Upper lobe of left lung (tissue), 6 donors: ENCODE results near the gene ZMAT3. TPM values are rescaled to one million over a fixed set of nuclear protein-coding genes. Genes with fewer than 3 reads are reported as not detected.
"Not testable (repeated sequence)": the region's sequence is repeated elsewhere in the genome, so short reads cannot be mapped to it uniquely, and the experiment has no call there.

ENCODE experiments used
- ATAC-seq, 2 donors: fragments of 200-7000 bp; cut with Tn5 transposase; one replicate each; pipeline ENCODE4 v1.9.1; 2022; ENCODE audit warnings: mild to moderate bottlenecking in 2 of 2, moderate library complexity in 2 of 2; ENCODE audit not compliant: low FRiP score in 2 of 2
- DNase-seq, 2 donors: peaks; one replicate each; pipeline ENCODE4 v3.0.0-alpha.2; 2019 to 2020
- H3K27ac ChIP-seq, 4 donors: fragments of 200-600 bp; sonication (generic); one replicate each; pipeline ENCODE4 v1.5.1; 2016 to 2019
- H3K27me3 ChIP-seq, 4 donors: fragments of 200-600 bp; sonication (generic); one replicate each; pipeline ENCODE4 v1.5.1; 2017 to 2019
- H3K36me3 ChIP-seq, 4 donors: fragments of 200-600 bp; sonication (generic); one replicate each; pipeline ENCODE4 v1.5.1; 2016 to 2019
- H3K4me1 ChIP-seq, 4 donors: fragments of 200-600 bp; sonication (generic); one replicate each; pipeline ENCODE4 v1.5.1; 2018 to 2019
- H3K4me3 ChIP-seq, 4 donors: fragments of 200-600 bp; sonication (generic); one replicate each; pipeline ENCODE4 v1.5.1; 2017 to 2019; ENCODE audit warnings: mild to moderate bottlenecking in 2 of 4, moderate library complexity in 1 of 4
- H3K9me3 ChIP-seq, 4 donors: fragments of 200-600 bp; sonication (generic); one replicate each; pipeline ENCODE4 v1.5.1; 2018 to 2019
- CTCF ChIP-seq, 6 experiments: fragments of 450-650 bp in 4 of 6; fragments of 200-600 bp in 2 of 6; sonication (generic) in 2 of 6; IDR thresholded peaks; one replicate each; pipeline ENCODE4 v1.5.1; 2016 to 2019; ENCODE audit warnings: antibody characterized with exemption in 6 of 6
- EP300 ChIP-seq, 4 donors: sonication (generic); formaldehyde crosslinking; IDR thresholded peaks; one replicate each; pipeline ENCODE4 v1.5.1; 2017; ENCODE audit warnings: antibody characterized with exemption in 4 of 4, control low read depth in 2 of 4
- POLR2A ChIP-seq, 4 donors: fragments of 450-650 bp; IDR thresholded peaks; one replicate each; pipeline ENCODE4 v1.5.1; 2016 to 2017; ENCODE audit warnings: antibody characterized with exemption in 4 of 4, mild to moderate bottlenecking in 2 of 4
- POLR2AphosphoS5 ChIP-seq, 2 donors: sonication (generic); formaldehyde crosslinking; IDR thresholded peaks; one replicate each; pipeline ENCODE4 v1.5.1; 2017; ENCODE audit warnings: antibody characterized with exemption in 2 of 2
- WGBS, 2 donors: methylation state at CpG; one replicate each; pipeline ENCODE4 v1.1.5; 2017 to 2018; 5-methylcytosine and 5-hydroxymethylcytosine counted together
- total RNA-seq, 6 donors: library from RNA; depleted of rRNA in 4 of 6; stranded (reverse); fragments of >200 nt in 4 of 6; gene quantifications; one replicate each; pipeline versions ENCODE4 v1.1.0 to v1.2.1, GENCODE V29; 2016 to 2021
- donor health status: DM: no; HTN: no; CAD: no; lungs with moderate emphysema.
- donor health status: DM: no; HTN: yes; CAD: no; lungs with severe emphysema.

ZMAT3 gene
- total RNA-seq, 6 donors from 2014 or later, result 6.4 to 19.5 (median 13.1) TPM

GRCh38 chr3:179045719-179046402 lies 25.7 kb downstream of the ZMAT3 start:
- Histone ChIP-seq H3K36me3 (no peaks in the 10 kb centered on the region), H3K4me1 (peaks cover 0 to 12% (median 0%) of the 10 kb centered on the region in 4 donors), H3K4me3 (no peak overlapping the region), H3K27ac (no peak overlapping the region), H3K9me3 (no peaks in the 10 kb centered on the region), H3K27me3 (no peaks in the 10 kb centered on the region)
- ATAC-seq, result no peak
- no peak for DNase-seq
- TF ChIP-seq POLR2AphosphoS5 (IDR thresholded peaks at IDR 0.05), result no peak
- no peak for TF ChIP-seq CTCF (IDR thresholded peaks at IDR 0.05)
- no peak for TF ChIP-seq POLR2A (IDR thresholded peaks at IDR 0.05)
- 52 to 76% methylated on average over 1 of the region's 1 CpG for WGBS, 2 donors

GRCh38 chr3:179038899-179039251 lies 32.7 kb downstream of the ZMAT3 start:
- H3K36me3 ChIP-seq, ATAC-seq, DNase-seq, H3K27ac ChIP-seq, H3K4me3 ChIP-seq, H3K9me3 ChIP-seq, H3K4me1 ChIP-seq, H3K27me3 ChIP-seq: not testable (repeated sequence)
- 73 to 77% methylated on average over 4 of the region's 4 CpGs for WGBS, 2 donors

DNA sequence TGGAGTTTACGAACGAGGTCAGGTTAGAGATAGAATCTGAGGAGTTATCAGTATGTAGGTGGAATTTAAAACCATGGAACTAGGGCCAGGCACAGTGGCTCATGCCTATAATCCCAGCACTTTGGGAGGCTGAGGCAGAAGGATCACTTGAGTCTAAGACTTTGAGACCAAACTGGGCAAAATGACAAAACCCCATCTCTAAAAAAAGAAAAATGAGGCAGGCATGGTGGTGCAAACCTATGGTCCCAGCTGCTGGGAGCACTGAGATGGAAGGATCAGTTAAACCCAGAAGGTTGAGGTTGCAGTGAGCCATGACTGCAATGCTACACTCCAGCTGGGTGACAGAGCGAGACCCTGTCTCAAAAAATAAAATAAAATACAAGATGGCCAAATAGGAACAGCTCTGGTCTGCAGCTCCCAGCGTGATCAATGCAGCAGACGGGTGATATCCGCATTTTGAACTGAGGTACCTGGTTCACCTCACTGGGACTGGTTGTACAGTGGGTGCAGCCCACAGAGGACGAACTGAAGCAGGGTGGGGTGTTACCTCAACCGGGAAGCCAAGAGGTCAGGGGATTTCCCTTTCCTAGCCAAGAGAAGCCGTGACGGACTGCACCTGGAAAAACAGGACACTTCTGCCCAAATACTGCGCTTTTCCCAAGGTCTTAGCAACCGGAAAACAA lies 33.3 kb downstream of the ZMAT3 start:
- H3K4me1 ChIP-seq, result peaks cover 0 to 5% (median 0%) of the 10 kb centered on the region in 4 donors
- WGBS, 2 donors, result 88 to 92% methylated on average over 12 of the region's 12 CpGs
- no peak overlapping the region for H3K27ac ChIP-seq
- no peak for DNase-seq
- no peaks in the 10 kb centered on the region for H3K36me3 ChIP-seq
- no peaks in the 10 kb centered on the region for H3K9me3 ChIP-seq
- H3K27me3 ChIP-seq, result no peaks in the 10 kb centered on the region
- TF ChIP-seq POLR2A (IDR thresholded peaks at IDR 0.05), result no peak
- no peak for TF ChIP-seq EP300 (IDR thresholded peaks at IDR 0.05)
- no peak for TF ChIP-seq CTCF (IDR thresholded peaks at IDR 0.05)
- no peak for TF ChIP-seq POLR2AphosphoS5 (IDR thresholded peaks at IDR 0.05)
- H3K4me3 ChIP-seq, result no peak overlapping the region
- no peak for ATAC-seq

GRCh38 chr3:179037351-179037750 lies 34.3 kb downstream of the ZMAT3 start:
- Histone ChIP-seq H3K4me3 (no peak overlapping the region), H3K27me3 (no peaks in the 10 kb centered on the region), H3K4me1 (peaks cover 0 to 6% (median 0%) of the 10 kb centered on the region in 4 donors), H3K36me3 (no peaks in the 10 kb centered on the region), H3K9me3 (no peaks in the 10 kb centered on the region), H3K27ac (no peak overlapping the region)
- ATAC-seq, result peak; percentile 30 to 70
- TF ChIP-seq POLR2AphosphoS5 (IDR thresholded peaks at IDR 0.05), result no peak
- TF ChIP-seq POLR2A (IDR thresholded peaks at IDR 0.05), result no peak
- no peak for TF ChIP-seq EP300 (IDR thresholded peaks at IDR 0.05)
- no peak for TF ChIP-seq CTCF (IDR thresholded peaks at IDR 0.05)
- 79 to 88% methylated on average over 8 to 10 of the region's 10 CpGs for WGBS, 2 donors
- peak in 1 of 2 donors; percentile 42 for DNase-seq

DNA sequence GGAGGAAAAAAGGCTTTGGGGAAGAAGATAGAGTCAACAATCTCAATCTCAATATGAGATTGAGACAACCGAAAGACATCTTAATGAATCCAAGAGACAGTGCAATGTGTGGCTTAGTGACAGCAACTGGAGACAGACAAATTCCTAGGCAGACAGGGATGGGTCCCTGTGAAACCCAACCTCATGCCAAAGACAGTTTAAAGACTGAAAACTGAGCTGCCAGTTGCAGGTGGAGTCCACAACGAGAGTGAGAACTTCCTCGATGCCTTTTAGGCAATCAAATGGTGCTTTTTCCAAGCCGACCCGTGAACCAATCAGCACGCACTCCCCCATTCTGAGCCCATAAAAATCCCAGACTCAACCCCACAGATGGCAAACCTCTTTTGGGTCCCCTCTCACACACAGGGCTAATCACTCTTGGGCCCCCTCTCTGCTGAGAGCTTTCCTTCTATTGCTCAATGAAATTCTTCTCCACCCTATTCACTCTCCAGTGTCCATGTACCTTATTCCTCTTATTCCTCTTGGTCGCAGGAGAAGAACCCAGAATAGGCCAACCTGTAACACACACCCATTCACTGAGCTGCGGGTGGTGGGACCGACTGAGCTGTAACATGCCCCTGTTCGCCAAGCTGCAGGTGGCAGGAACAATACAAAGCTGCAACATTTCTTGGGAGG lies 34.8 kb downstream of the ZMAT3 start:
- DNase-seq (no peak), ATAC-seq (no peak)
- Histone ChIP-seq H3K27me3 (no peaks in the 10 kb centered on the region), H3K4me1 (peaks cover 0 to 6% (median 0%) of the 10 kb centered on the region in 4 donors), H3K9me3 (no peaks in the 10 kb centered on the region), H3K4me3 (no peak overlapping the region), H3K27ac (no peak overlapping the region), H3K36me3 (no peaks in the 10 kb centered on the region)
- 96 to 97% methylated on average over 10 of the region's 10 CpGs for WGBS, 2 donors
- TF ChIP-seq POLR2A (IDR thresholded peaks at IDR 0.05), result no peak
- no peak for TF ChIP-seq CTCF (IDR thresholded peaks at IDR 0.05)
- TF ChIP-seq EP300 (IDR thresholded peaks at IDR 0.05), result no peak
- no peak for TF ChIP-seq POLR2AphosphoS5 (IDR thresholded peaks at IDR 0.05)
